ENCODE measurements around the gene C1QTNF1. TPM values are rescaled to one million over a fixed set of nuclear protein-coding genes. Genes with fewer than 3 reads are reported as not detected.

C1QTNF1 gene
- total RNA-seq, 6 experiments from 2014 or later = 8.0 to 15.0 (median 8.6) TPM

DNA sequence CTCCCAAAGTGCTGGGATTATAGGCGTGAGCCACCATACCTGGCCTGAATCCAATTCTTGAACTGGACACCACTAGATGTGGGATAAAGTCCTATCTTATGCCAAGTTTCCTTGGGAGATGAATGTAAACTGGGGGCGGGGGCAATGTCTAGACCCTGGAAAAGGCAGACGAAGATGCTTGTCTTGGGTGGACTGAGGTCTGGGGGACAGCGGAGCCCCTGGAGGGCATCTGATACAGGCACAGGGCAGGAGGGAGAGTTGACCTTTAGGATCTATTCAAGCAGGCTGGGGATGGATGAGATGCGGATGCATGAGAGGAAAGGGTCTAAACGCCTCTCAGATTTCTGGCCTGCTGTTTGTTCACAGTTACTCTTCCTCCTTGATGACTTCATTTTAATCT lies 11.7 kb downstream of the C1QTNF1 start:
- peak overlapping the region; percentile 66 for H3K27ac Mint-ChIP-seq

DNA sequence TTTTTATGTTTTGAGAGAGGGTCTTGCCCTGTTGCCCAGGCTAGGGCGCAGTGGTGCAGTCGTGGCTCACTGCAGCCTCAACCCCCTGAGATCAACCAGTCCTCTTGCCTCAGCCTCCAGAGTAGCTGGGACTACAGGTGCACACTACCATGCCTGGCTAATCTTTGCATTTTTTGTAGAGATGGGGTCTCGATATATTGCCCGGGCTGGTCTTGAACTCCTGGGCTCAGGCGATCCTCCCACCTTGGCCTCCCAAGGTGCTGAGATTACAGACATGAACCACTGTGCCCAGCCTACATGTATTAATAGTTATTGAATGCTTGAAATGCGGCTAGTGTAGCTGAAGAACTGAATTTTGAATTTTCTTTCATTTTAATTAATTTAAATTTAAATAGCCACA lies 12.2 kb downstream of the C1QTNF1 start:
- H3K9me3 Mint-ChIP-seq = no peaks in the 10 kb centered on the region
- no peak overlapping the region for H3K4me3 Mint-ChIP-seq
- peaks cover 43% of the 10 kb centered on the region for H3K4me1 Mint-ChIP-seq (ENCODE audit: low read depth)
- TF ChIP-seq, protein P1, sequence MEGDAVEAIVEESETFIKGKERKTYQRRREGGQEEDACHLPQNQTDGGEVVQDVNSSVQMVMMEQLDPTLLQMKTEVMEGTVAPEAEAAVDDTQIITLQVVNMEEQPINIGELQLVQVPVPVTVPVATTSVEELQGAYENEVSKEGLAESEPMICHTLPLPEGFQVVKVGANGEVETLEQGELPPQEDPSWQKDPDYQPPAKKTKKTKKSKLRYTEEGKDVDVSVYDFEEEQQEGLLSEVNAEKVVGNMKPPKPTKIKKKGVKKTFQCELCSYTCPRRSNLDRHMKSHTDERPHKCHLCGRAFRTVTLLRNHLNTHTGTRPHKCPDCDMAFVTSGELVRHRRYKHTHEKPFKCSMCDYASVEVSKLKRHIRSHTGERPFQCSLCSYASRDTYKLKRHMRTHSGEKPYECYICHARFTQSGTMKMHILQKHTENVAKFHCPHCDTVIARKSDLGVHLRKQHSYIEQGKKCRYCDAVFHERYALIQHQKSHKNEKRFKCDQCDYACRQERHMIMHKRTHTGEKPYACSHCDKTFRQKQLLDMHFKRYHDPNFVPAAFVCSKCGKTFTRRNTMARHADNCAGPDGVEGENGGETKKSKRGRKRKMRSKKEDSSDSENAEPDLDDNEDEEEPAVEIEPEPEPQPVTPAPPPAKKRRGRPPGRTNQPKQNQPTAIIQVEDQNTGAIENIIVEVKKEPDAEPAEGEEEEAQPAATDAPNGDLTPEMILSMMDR (IDR thresholded peaks at IDR 0.05) = no peak
- H3K36me3 Mint-ChIP-seq (ENCODE audit: low read depth) = peaks cover 5% of the 10 kb centered on the region; the same call in 1 of the 2 replicates
- DNase-seq = no peak
- H3K27ac Mint-ChIP-seq = peak overlapping the region; percentile 66; the same call in 1 of the 2 replicates
- H3K27me3 Mint-ChIP-seq (ENCODE audit: insufficient read depth) = peaks cover 7% of the 10 kb centered on the region

More for the DNA sequence above, 11.7 kb downstream of the C1QTNF1 start:
- H3K4me3 Mint-ChIP-seq = no peak overlapping the region; the same call in 1 of the 2 replicates
- TF ChIP-seq, protein P1 (IDR thresholded peaks at IDR 0.05) = no peak
- H3K27me3 Mint-ChIP-seq (ENCODE audit: insufficient read depth) = peaks cover 7% of the 10 kb centered on the region
- DNase-seq = no peak
- peaks cover 43% of the 10 kb centered on the region for H3K4me1 Mint-ChIP-seq (ENCODE audit: low read depth)
- H3K36me3 Mint-ChIP-seq (ENCODE audit: low read depth) = peaks cover 5% of the 10 kb centered on the region; the same call in 1 of the 2 replicates
- no peaks in the 10 kb centered on the region for H3K9me3 Mint-ChIP-seq

GRCh38 chr17:79036596-79036995 lies 12.6 kb downstream of the C1QTNF1 start:
- DNase-seq = peak; percentile 91
- Mint-ChIP-seq H3K4me1 (ENCODE audit: low read depth) (peaks cover 43% of the 10 kb centered on the region), H3K27ac (peak overlapping the region; percentile 94), H3K9me3 (no peaks in the 10 kb centered on the region), H3K27me3 (ENCODE audit: insufficient read depth) (peaks cover 7% of the 10 kb centered on the region), H3K36me3 (ENCODE audit: low read depth) (peaks cover 5% of the 10 kb centered on the region; the same call in 1 of the 2 replicates), H3K4me3 (peak overlapping the region; percentile 59; the same call in 1 of the 2 replicates)
- TF ChIP-seq, protein P1 (IDR thresholded peaks at IDR 0.05) = no peak

DNA sequence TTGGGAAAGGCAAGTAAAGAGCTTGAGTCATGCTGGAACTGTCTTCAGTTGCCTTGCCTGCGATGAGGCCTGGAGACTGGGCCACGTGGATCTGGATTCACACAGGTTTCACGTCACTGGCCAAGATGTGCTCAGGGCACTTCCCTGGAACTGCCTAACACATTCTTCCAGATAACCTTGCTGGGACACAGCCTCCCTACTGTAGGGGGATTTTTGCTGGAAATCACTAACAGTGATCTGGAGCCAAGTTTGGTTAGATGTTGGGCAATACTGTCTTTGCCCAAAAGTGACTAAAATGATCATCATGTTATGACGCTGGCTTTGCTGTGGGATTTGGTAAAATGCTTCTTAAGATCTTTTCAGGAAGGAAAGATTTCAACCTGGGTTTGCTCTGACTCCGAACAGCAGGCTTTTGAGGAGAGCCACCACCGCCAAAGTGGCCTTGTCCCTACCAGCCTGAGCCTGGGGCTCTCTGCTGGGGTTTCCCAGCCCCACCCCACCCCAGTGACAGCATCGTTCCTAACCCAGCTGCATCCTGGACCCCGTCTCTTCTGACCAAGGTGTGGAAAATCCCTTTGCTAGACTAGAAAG lies 14.7 kb downstream of the C1QTNF1 start:
- Mint-ChIP-seq H3K27ac (peak overlapping the region; percentile 99), H3K36me3 (ENCODE audit: low read depth) (peaks cover 5% of the 10 kb centered on the region; the same call in 1 of the 2 replicates), H3K9me3 (no peaks in the 10 kb centered on the region), H3K27me3 (ENCODE audit: insufficient read depth) (peaks cover 3% of the 10 kb centered on the region), H3K4me3 (peak overlapping the region; percentile 71), H3K4me1 (ENCODE audit: low read depth) (peaks cover 43% of the 10 kb centered on the region)
- TF ChIP-seq, protein P1 (IDR thresholded peaks at IDR 0.05) = no peak
- DNase-seq = peak; percentile 93

DNA sequence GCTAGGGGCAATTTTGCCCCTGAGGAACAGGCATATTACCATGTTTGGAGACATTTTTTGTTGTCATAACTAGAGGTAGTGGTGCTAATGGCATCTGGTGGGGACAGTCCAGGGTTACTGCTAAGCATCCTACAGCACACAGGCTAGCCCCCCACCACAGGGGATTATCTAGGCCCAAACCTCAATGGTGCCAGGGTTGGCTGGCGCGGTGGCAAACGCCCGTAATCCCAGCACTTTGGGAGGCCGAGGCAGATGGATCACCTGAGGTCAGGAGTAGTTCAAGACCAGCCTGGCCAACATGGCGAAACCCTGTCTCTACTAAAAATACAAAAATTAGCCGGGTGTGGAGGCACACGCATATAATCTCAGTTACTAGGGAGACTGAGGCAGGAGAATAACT lies 15.2 kb downstream of the C1QTNF1 start:
- Mint-ChIP-seq H3K9me3 (no peaks in the 10 kb centered on the region), H3K4me3 (no peak overlapping the region), H3K4me1 (ENCODE audit: low read depth) (peaks cover 43% of the 10 kb centered on the region), H3K27ac (peak overlapping the region; percentile 99), H3K27me3 (ENCODE audit: insufficient read depth) (peaks cover 3% of the 10 kb centered on the region), H3K36me3 (ENCODE audit: low read depth) (peaks cover 5% of the 10 kb centered on the region; the same call in 1 of the 2 replicates)
- no peak for DNase-seq
- TF ChIP-seq, protein P1 (IDR thresholded peaks at IDR 0.05) = no peak

Measured in HFFc6 (cell line).